ENCODE data around the gene MARK2. TPM values are rescaled to one million over a fixed set of nuclear protein-coding genes. Genes with fewer than 3 reads are reported as not detected.

Gene MARK2
- total and polyA plus RNA-seq, 7 donors = 14.3 to 49.3 (median 24.6) TPM

- 86 to 90% methylated on average over 8 of the region's 8 CpGs for WGBS, 2 donors
- TF ChIP-seq POLR2AphosphoS5 (IDR thresholded peaks at IDR 0.05) = no peak
- no peak for TF ChIP-seq CTCF (IDR thresholded peaks at IDR 0.05)
- TF ChIP-seq POLR2A (IDR thresholded peaks at IDR 0.05) = no peak
- TF ChIP-seq EP300 (IDR thresholded peaks at IDR 0.05) = no peak
- Histone ChIP-seq H3K27me3 (no peaks in the 10 kb centered on the region), H3K9me3 (no peaks in the 10 kb centered on the region), H3K36me3 (peaks cover 0 to 26% (median 5%) of the 10 kb centered on the region in 4 donors), H3K4me3 (no peak overlapping the region), H3K4me1 (peaks cover 0 to 41% (median 36%) of the 10 kb centered on the region in 4 donors), H3K27ac (no peak overlapping the region)
- no peak for DNase-seq
- intact Hi-C loops (cut with DNase I) = no loop called here
These were observed 72.5 kb downstream of the MARK2 start for GRCh38 chr11:63911440-63911839.

GRCh38 chr11:63911876-63912275 is 73.0 kb downstream of the MARK2 start:
- peaks cover 0 to 44% (median 39%) of the 10 kb centered on the region in 4 donors for H3K4me1 ChIP-seq
- H3K36me3 ChIP-seq = peaks cover 0 to 21% (median 5%) of the 10 kb centered on the region in 4 donors
- H3K27ac ChIP-seq = no peak overlapping the region
- no peak for DNase-seq
- H3K9me3 ChIP-seq = no peaks in the 10 kb centered on the region
- H3K4me3 ChIP-seq = no peak overlapping the region
- WGBS, 2 donors = 91 to 94% methylated on average over 22 of the region's 22 CpGs
- H3K27me3 ChIP-seq = no peaks in the 10 kb centered on the region
- intact Hi-C loops (cut with DNase I) = no loop called here
- TF ChIP-seq EP300 (IDR thresholded peaks at IDR 0.05) (no peak), CTCF (IDR thresholded peaks at IDR 0.05) (no peak), POLR2A (IDR thresholded peaks at IDR 0.05) (no peak), POLR2AphosphoS5 (IDR thresholded peaks at IDR 0.05) (no peak)

GRCh38 chr11:63912678-63913077 is 73.8 kb downstream of the MARK2 start:
- intact Hi-C loops (cut with DNase I) = no loop called here
- TF ChIP-seq CTCF (IDR thresholded peaks at IDR 0.05) (no peak), EP300 (IDR thresholded peaks at IDR 0.05) (no peak), POLR2A (IDR thresholded peaks at IDR 0.05) (no peak), POLR2AphosphoS5 (IDR thresholded peaks at IDR 0.05) (no peak)
- H3K27me3 ChIP-seq = no peaks in the 10 kb centered on the region
- no peaks in the 10 kb centered on the region for H3K9me3 ChIP-seq
- peaks cover 2 to 49% (median 40%) of the 10 kb centered on the region in 4 donors for H3K4me1 ChIP-seq
- no peak overlapping the region for H3K27ac ChIP-seq
- no peak for DNase-seq
- no peak overlapping the region for H3K4me3 ChIP-seq
- WGBS, 2 donors = 91 to 92% methylated on average over 7 of the region's 7 CpGs
- H3K36me3 ChIP-seq = peaks cover 0 to 14% (median under 1%) of the 10 kb centered on the region in 4 donors

GRCh38 chr11:63913866-63914830 is 75.2 kb downstream of the MARK2 start:
- H3K36me3 ChIP-seq = peaks cover 0 to 9% (median 0%) of the 10 kb centered on the region in 4 donors
- no peak overlapping the region for H3K4me3 ChIP-seq
- TF ChIP-seq EP300 (IDR thresholded peaks at IDR 0.05) (no peak), POLR2AphosphoS5 (IDR thresholded peaks at IDR 0.05) (no peak), CTCF (IDR thresholded peaks at IDR 0.05) (no peak), POLR2A (IDR thresholded peaks at IDR 0.05) (no peak)
- H3K4me1 ChIP-seq = peaks cover 2 to 49% (median 40%) of the 10 kb centered on the region in 4 donors
- no peaks in the 10 kb centered on the region for H3K27me3 ChIP-seq
- intact Hi-C loops (cut with DNase I) = no loop called here
- 91 to 95% methylated on average over 34 of the region's 34 CpGs for WGBS, 2 donors
- H3K9me3 ChIP-seq = no peaks in the 10 kb centered on the region
- no peak for DNase-seq
- H3K27ac ChIP-seq = no peak overlapping the region

Measured in sigmoid colon (tissue), 7 donors.